Dendritic cell treated with granulocyte-macrophage colony-stimulating factor and Interleukin-4, amounts not matched to agents 40 ng/mL and 50 ng/mL, for 4 days (primary cell): ENCODE data around the gene SUMO4.

Experiments
- H3K27ac Mint-ChIP-seq: one replicate; pipeline ENCODE4 v1.8.0; 2022; ENCODE audit warnings: mild to moderate bottlenecking, mixed read lengths
- H3K27me3 Mint-ChIP-seq: one replicate; pipeline ENCODE4 v1.8.0; 2022; ENCODE audit warnings: mild to moderate bottlenecking, mixed read lengths
- H3K36me3 Mint-ChIP-seq: one replicate; pipeline ENCODE4 v1.8.0; 2022; ENCODE audit warnings: low read depth, mixed read lengths
- H3K4me1 Mint-ChIP-seq: one replicate; pipeline ENCODE4 v1.8.0; 2022; ENCODE audit warnings: low read depth, mixed read lengths
- H3K4me3 Mint-ChIP-seq: one replicate; pipeline ENCODE4 v1.8.0; 2022; ENCODE audit warnings: mild to moderate bottlenecking, moderate library complexity, mixed read lengths
- H3K9me3 Mint-ChIP-seq: one replicate; pipeline ENCODE4 v1.8.0; 2022; ENCODE audit warnings: mixed read lengths
- intact Hi-C: fragments of 100-400 bp; cut with micrococcal nuclease; formaldehyde crosslinking; loops from one replicate; pipeline ENCODE4 v1.15.0; 2022

Gene SUMO4

DNA sequence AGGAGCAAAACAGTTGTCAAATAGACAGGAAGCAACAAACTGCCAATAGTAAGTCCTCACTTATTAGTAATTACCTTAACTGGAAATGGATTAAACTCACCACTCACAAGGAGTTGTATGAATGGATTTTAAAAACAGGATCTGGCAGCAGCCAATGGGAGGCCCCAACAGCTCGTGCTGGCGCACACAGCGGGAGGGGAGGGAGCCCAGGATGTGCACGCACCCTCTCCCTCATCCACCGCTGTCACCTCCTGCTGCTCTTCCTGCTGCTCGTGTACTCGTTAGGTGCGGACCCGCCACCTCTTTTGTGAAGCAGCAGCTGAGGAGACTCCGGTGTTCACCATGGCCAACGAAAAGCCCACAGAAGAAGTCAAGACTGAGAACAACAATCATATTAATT, at the start of gene SUMO4:
SUMO4 (plus strand) TSS at position 213 of the 400 bp plus-strand sequence; CDS start at position 343, 130 bp downstream.
- intact Hi-C loops: no loop called here
- peaks cover 82% of the 10 kb centered on the region for H3K36me3 Mint-ChIP-seq
- H3K4me3 Mint-ChIP-seq: no peak within 1 kb of the TSS

DNA sequence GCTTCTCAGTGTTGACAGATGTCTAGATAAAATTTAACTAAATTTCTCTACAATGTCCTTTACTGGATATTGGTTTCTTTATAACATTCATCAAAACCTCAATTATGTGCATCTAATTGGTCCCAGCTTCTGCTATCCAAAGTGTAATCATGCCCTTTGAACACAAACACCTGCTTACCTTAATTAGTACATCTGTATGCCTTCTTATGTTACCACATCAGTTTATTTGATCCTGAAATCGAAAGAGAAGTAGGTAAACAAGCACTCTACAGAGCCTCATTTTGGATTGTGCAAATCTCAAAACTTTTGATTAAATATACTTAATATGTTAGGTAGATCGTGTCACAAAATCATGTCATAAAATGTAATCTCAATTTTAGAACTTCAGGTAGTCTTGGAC, 46.1 kb upstream of the SUMO4 start:
- no peaks in the 10 kb centered on the region for H3K27me3 Mint-ChIP-seq
- H3K36me3 Mint-ChIP-seq: peaks cover 25% of the 10 kb centered on the region
- no peaks in the 10 kb centered on the region for H3K9me3 Mint-ChIP-seq
- peaks cover 47% of the 10 kb centered on the region for H3K4me1 Mint-ChIP-seq
- no peak overlapping the region for H3K4me3 Mint-ChIP-seq
- intact Hi-C loops: no loop called here
- H3K27ac Mint-ChIP-seq: no peak overlapping the region

More for the DNA sequence above, at the start of gene SUMO4:
- no peak within 1 kb of the TSS for H3K27ac Mint-ChIP-seq
- H3K4me1 Mint-ChIP-seq: peaks cover 24% of the 10 kb centered on the region
- no peaks in the 10 kb centered on the region for H3K9me3 Mint-ChIP-seq
- no peaks in the 10 kb centered on the region for H3K27me3 Mint-ChIP-seq

DNA sequence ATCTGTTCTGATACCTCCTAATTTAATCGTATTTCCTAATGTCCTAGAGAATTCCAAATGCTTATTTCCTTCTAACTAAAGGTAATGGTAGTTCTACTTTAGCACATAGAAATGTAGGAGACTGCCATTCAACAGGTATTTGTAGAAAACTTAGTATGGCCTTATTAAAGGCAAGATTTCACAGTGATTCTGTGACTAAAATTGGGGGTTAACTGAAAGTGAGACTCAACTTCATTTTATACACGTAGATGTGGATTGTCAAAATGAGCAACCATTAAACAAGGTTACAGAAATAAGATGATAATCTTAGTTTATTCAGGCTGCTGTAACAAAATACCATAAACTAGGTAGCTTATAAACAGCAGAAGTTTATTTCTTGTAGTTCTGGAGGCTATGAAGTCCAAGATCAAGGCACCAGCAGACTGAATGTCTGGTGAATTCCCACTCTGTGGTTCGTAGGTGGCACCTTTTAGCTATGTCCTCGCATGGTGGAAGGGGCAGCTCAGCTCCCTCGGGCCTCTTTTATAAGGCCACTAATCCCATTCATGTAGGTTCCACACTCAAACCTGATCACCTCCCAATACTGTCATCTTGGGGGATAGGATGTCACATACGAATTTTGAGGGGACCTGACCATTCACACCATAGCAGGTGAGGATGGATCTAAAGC, 43.8 kb upstream of the SUMO4 start:
- no peak overlapping the region for H3K4me3 Mint-ChIP-seq
- H3K36me3 Mint-ChIP-seq: peaks cover 36% of the 10 kb centered on the region
- H3K27ac Mint-ChIP-seq: no peak overlapping the region
- H3K27me3 Mint-ChIP-seq: no peaks in the 10 kb centered on the region
- H3K9me3 Mint-ChIP-seq: no peaks in the 10 kb centered on the region
- intact Hi-C loops: no loop called here
- peaks cover 47% of the 10 kb centered on the region for H3K4me1 Mint-ChIP-seq

DNA sequence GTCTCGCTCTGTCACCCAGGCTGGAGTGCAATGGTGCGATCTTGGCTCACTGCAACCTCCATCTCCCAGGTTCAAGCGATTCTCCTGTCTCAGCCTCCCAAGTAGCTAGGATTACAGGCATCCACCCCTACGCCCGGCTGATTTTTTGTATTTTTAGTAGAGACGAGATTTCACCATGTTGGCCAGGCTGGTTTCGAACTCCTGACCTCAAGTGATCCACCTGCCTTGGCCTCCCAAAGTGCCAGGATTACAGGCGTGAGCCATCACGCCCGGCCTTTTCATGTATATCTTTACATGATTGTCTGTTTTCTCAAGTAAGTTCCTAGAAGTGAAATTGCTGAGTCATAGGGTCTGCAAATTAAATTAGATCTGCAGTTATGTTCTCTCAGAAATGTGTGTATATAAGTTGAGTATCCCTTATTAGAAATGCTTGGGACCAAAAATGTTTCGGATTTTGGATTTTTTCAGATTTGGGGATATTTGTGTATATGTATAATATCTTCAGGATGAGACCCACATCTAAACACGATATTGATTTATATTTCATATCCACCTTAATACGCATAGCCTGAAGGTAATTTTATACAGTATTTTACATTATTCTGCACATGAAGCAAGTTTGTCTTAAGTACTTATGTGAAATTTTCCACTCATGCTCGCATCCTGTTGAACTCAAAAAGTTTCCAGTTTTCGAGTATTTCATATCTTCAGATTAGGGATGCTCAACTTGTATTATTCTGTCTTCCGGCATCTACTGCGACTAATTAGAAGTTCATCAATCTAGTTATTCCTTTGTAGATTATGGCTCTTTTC, 42.1 kb upstream of the SUMO4 start:
- peaks cover 50% of the 10 kb centered on the region for H3K4me1 Mint-ChIP-seq
- intact Hi-C loops: no loop called here
- H3K27ac Mint-ChIP-seq: peak overlapping the region; percentile 57
- H3K9me3 Mint-ChIP-seq: no peaks in the 10 kb centered on the region
- peaks cover 39% of the 10 kb centered on the region for H3K36me3 Mint-ChIP-seq
- H3K27me3 Mint-ChIP-seq: no peaks in the 10 kb centered on the region
- no peak overlapping the region for H3K4me3 Mint-ChIP-seq

DNA sequence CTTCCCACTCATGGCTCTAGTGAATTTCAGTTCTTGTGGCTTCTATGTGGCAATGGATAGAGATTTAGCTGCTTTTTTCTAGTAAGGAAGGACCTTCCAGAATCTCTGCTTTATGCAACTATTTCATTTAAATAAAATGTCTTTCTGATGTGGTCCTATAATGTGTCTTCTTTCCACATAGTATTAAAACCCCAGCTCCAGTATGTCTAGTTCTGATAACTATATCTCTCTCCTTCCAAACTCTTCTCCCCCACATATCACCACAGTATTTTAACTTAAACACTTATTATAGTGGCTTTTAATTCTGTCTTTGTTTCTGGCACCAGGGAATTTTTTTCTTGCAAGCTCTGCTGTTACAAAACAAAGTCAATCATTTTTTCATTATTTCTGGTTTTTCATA, 40.6 kb upstream of the SUMO4 start:
- H3K9me3 Mint-ChIP-seq: no peaks in the 10 kb centered on the region
- intact Hi-C loops: no loop called here
- H3K27ac Mint-ChIP-seq: peak overlapping the region; percentile 28
- peaks cover 42% of the 10 kb centered on the region for H3K36me3 Mint-ChIP-seq
- H3K4me1 Mint-ChIP-seq: peaks cover 54% of the 10 kb centered on the region
- H3K27me3 Mint-ChIP-seq: no peaks in the 10 kb centered on the region
- H3K4me3 Mint-ChIP-seq: no peak overlapping the region

DNA sequence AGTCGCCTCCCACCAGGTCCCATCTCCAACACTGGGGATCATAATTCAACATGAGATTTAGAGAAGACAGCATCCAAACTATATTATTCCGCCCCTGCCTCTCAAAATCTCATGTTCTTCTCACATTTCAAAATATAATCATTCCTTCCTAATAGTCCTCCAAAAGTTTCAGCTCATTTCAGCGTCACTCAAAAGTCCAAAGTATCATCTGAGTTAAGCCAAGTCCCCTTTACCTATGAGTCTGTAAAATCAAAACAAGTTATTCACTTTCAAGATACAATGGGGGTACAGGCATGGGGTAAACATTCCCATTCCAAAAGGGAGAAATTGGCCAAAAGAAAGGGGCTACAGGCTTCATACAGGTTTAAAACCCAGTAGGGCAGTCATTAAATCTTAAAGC, 39.5 kb upstream of the SUMO4 start:
- Mint-ChIP-seq H3K9me3 (no peaks in the 10 kb centered on the region), H3K27me3 (no peaks in the 10 kb centered on the region), H3K27ac (peak overlapping the region; percentile 57), H3K4me1 (peaks cover 61% of the 10 kb centered on the region), H3K4me3 (no peak overlapping the region), H3K36me3 (peaks cover 42% of the 10 kb centered on the region)
- intact Hi-C loops: no loop called here

DNA sequence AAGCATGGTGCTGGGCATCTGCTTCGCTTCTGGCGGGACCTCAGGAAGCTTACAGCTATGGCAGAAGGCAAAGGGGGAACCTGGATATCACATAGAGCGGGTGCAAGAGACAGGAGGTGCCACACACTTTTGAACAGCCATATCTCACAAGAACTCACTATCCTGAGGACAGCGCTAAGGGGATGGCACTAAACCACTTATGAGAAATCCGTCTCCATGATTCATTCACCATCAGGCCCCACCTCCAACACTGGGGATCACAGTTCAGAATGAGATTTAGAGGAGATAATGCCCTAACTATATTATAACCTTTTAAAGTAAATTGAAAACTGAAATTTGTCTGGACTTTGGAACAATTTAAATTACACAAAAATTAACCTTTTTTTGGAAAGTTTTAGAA, 37.8 kb upstream of the SUMO4 start:
- Mint-ChIP-seq H3K9me3 (no peaks in the 10 kb centered on the region), H3K36me3 (peaks cover 42% of the 10 kb centered on the region), H3K27me3 (no peaks in the 10 kb centered on the region), H3K4me1 (peaks cover 64% of the 10 kb centered on the region), H3K4me3 (no peak overlapping the region), H3K27ac (no peak overlapping the region)
- intact Hi-C loops: no loop called here

DNA sequence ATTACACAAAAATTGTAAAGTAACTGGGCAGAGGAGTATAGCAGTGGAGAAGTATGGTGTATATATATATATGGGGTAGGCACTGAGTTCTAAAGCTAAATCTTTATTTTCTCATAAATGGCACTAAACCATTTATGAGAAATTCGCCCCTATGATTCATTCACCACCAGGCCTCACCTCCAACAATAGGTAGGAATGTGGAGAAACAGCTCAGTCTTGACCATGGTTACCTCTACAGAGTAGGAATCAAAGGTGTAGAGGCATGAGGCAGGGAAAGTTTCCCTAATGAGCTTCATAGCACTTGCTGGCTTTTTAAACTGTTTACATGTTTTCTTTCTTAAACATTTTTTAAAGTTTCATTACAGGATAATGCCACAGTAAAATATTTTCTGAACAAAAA, 36.9 kb upstream of the SUMO4 start:
- H3K27ac Mint-ChIP-seq: no peak overlapping the region
- no peaks in the 10 kb centered on the region for H3K9me3 Mint-ChIP-seq
- no peaks in the 10 kb centered on the region for H3K27me3 Mint-ChIP-seq
- H3K4me1 Mint-ChIP-seq: peaks cover 57% of the 10 kb centered on the region
- intact Hi-C loops: no loop called here
- H3K4me3 Mint-ChIP-seq: no peak overlapping the region
- H3K36me3 Mint-ChIP-seq: peaks cover 42% of the 10 kb centered on the region

DNA sequence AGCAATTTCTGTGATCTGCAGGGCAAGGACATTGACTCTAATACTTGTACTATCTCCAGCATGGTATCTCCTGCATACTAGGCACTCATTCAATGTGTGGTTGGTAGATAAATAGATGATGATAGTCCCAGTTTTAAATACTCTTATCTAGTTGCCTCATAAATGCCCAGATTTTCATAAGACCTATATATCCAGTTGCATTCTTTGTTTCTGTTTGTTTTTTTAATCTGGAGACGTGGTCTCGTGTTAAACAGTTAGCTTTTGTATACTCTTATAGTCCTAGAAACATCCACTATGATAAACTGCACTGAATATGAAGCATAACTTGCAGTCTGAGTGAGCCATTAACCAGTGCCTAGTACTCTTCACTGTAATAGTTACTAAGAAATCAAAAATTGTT, 35.5 kb upstream of the SUMO4 start:
- H3K4me3 Mint-ChIP-seq: no peak overlapping the region
- no peaks in the 10 kb centered on the region for H3K9me3 Mint-ChIP-seq
- no peak overlapping the region for H3K27ac Mint-ChIP-seq
- peaks cover 45% of the 10 kb centered on the region for H3K4me1 Mint-ChIP-seq
- H3K27me3 Mint-ChIP-seq: no peaks in the 10 kb centered on the region
- H3K36me3 Mint-ChIP-seq: peaks cover 33% of the 10 kb centered on the region
- intact Hi-C loops: no loop called here

DNA sequence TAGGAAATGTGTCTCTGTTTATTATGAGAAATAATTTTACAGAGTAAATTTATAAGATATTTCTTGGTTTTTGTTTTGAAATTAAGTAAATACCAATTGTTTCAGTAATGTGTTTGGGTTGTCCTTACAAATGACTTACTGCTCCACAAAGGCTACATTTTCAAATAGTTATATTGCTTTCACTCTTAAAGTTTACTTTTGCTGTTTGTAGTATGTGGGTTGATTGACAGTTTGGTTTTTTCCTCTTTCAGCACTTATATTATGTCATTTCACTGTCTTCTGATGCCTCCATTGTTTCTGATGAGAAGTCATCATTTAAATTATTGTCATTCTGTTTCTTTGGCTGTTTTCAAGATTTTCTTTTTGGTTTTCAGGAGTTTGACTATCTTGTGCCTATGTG, 34.9 kb upstream of the SUMO4 start:
- no peak overlapping the region for H3K27ac Mint-ChIP-seq
- H3K4me1 Mint-ChIP-seq: peaks cover 43% of the 10 kb centered on the region
- peaks cover 32% of the 10 kb centered on the region for H3K36me3 Mint-ChIP-seq
- H3K4me3 Mint-ChIP-seq: no peak overlapping the region
- no peaks in the 10 kb centered on the region for H3K27me3 Mint-ChIP-seq
- no peaks in the 10 kb centered on the region for H3K9me3 Mint-ChIP-seq
- intact Hi-C loops: no loop called here

DNA sequence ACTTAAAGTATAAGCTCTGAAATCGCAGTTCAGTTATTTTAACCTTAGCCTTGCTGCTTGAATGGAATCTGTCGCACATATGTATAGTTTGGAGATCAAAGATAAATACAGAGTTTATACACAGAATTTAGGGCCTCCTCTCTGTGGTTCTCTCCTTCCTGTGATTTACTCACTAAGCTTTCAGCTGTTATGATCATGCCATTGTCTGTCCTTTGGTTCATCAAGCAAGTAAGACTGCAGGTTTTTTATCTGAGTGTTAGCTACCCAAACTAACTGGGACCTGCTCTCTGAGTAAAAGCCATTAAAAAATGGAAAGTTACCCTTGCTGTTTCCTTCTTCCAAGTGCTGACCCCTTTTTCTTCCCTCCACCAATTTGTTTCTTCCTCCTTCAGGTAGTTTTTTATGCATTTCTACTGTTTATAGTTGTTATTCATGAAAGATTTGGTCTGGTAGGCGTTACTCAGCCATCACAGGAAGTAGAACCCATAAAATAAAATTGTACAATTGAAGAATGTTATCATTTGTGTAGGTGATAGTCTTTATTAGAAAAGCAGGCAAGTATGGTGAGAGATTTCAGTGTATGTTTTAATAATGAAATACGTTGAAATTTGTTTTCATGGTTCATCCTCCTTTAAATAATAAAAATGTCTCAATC, 33.7 kb upstream of the SUMO4 start:
- Mint-ChIP-seq H3K9me3 (no peaks in the 10 kb centered on the region), H3K4me3 (no peak overlapping the region), H3K27ac (no peak overlapping the region), H3K4me1 (peaks cover 42% of the 10 kb centered on the region), H3K27me3 (no peaks in the 10 kb centered on the region), H3K36me3 (peaks cover 34% of the 10 kb centered on the region)
- intact Hi-C loops: no loop called here

DNA sequence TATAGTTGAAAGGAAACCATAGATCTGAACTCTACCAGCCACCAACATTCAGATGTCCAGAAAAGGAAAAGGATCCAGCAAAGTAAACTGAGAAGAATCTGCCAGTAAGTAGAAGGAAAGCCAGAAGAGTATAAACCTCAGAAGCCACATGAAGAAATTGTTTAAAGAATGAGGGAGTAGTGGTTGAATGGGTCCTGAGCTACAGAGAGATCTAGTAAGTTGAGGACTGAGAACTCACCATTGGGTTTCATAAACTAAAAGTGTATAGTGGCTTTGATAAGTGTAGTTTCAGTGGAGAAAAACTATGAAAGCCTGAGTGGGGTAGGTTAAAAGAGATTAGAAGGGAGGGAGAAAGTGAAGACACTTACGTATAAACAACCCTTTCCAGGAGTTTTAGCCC, 32.0 kb upstream of the SUMO4 start:
- H3K27me3 Mint-ChIP-seq: no peaks in the 10 kb centered on the region
- H3K4me3 Mint-ChIP-seq: no peak overlapping the region
- H3K4me1 Mint-ChIP-seq: peaks cover 46% of the 10 kb centered on the region
- H3K9me3 Mint-ChIP-seq: no peaks in the 10 kb centered on the region
- H3K36me3 Mint-ChIP-seq: peaks cover 31% of the 10 kb centered on the region
- intact Hi-C loops: no loop called here
- no peak overlapping the region for H3K27ac Mint-ChIP-seq

DNA sequence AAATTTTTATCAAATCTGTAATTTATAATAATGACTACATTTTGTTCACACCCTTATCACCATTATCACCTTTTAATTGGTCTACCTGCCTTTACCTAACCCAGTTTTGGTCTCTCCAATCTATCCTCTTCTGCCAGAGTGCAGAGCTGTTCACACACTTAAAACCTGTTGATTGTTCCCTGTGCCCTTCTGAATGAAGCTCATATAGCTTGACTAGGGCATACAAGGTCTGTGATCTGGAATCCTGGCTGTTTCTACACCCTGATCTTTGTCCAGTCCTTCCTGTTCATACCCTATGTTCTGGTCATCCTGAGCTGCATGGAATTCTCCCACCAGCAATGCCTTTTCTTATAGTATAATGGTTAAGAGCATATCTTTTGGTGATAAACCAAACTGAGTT, 28.9 kb upstream of the SUMO4 start:
- H3K4me1 Mint-ChIP-seq: peaks cover 49% of the 10 kb centered on the region
- no peaks in the 10 kb centered on the region for H3K27me3 Mint-ChIP-seq
- intact Hi-C loops: loop anchor here (5.0 to 10.0 kb wide), 2 partner anchors 36 to 46 kb away; no protein-coding TSS in a partner anchor
- H3K36me3 Mint-ChIP-seq: peaks cover 48% of the 10 kb centered on the region
- no peaks in the 10 kb centered on the region for H3K9me3 Mint-ChIP-seq
- H3K27ac Mint-ChIP-seq: peak overlapping the region; percentile 37
- H3K4me3 Mint-ChIP-seq: no peak overlapping the region

DNA sequence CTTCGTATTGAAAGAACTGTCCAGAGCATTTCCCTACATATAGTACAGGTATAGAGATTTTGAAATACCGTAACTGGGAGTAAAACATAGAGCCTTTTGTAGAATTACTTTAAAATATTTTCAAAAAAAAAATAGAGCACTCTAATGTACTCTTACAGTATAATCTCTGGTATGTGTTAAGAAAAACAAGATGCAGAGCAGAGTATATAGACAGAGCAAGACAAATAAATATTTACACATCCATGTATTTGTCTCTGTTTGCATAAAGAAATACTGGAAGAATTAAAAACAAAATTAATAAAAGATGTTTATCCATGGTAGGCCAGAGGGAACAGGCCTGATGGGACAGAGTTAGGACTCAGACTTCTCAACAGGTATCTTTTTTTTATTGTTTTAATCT, 28.0 kb upstream of the SUMO4 start:
- no peak overlapping the region for H3K4me3 Mint-ChIP-seq
- H3K4me1 Mint-ChIP-seq: peaks cover 54% of the 10 kb centered on the region

More for the DNA sequence above, 28.0 kb upstream of the SUMO4 start:
- Mint-ChIP-seq H3K9me3 (no peaks in the 10 kb centered on the region), H3K27ac (no peak overlapping the region), H3K36me3 (peaks cover 56% of the 10 kb centered on the region), H3K27me3 (no peaks in the 10 kb centered on the region)
- intact Hi-C loops: loop anchor here (5.0 to 10.0 kb wide), 2 partner anchors 35 to 47 kb away; no protein-coding TSS in a partner anchor
